22Rv1 (cell line): Measurements from ENCODE around the gene C2orf15.

Experiments
- ZFX ChIP-seq: fragments of 450-650 bp; IDR thresholded peaks from 2 replicates; pipeline ENCODE4 v1.6.1; 2017; ENCODE audit warnings: antibody characterized with exemption, borderline replicate concordance
- TF ChIP-seq, protein P1 (sequence below): fragments of 450-650 bp; IDR thresholded peaks from 2 replicates; pipeline ENCODE4 v1.5.1; 2017; ENCODE audit warnings: mild to moderate bottlenecking

- TF ChIP-seq, protein P1, sequence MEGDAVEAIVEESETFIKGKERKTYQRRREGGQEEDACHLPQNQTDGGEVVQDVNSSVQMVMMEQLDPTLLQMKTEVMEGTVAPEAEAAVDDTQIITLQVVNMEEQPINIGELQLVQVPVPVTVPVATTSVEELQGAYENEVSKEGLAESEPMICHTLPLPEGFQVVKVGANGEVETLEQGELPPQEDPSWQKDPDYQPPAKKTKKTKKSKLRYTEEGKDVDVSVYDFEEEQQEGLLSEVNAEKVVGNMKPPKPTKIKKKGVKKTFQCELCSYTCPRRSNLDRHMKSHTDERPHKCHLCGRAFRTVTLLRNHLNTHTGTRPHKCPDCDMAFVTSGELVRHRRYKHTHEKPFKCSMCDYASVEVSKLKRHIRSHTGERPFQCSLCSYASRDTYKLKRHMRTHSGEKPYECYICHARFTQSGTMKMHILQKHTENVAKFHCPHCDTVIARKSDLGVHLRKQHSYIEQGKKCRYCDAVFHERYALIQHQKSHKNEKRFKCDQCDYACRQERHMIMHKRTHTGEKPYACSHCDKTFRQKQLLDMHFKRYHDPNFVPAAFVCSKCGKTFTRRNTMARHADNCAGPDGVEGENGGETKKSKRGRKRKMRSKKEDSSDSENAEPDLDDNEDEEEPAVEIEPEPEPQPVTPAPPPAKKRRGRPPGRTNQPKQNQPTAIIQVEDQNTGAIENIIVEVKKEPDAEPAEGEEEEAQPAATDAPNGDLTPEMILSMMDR, result no peak
- TF ChIP-seq ZFX, result no peak
These were observed 1.2 kb upstream of the C2orf15 start for GRCh38 chr2:99140056-99140859.
